GM13976 (cell line): Measurements from ENCODE around the gene CXCR4.

Experiments
- DNase-seq: peaks from one replicate; pipeline ENCODE4 v3.0.0; 2012; ENCODE audit warnings: low spot score
- CTCF ChIP-seq: IDR thresholded peaks from 2 replicates; pipeline ENCODE4 v1.5.1; 2012; ENCODE audit warnings: borderline replicate concordance, mild to moderate bottlenecking; ENCODE audit not compliant: insufficient read depth; ENCODE audit errors: extremely low read depth, missing control alignments, control extremely low read depth
- in situ Hi-C: fragments of 300-500 bp; cut with MboI; formaldehyde crosslinking; loops from one replicate; pipeline ENCODE4 v1.12.0; 2022; ENCODE audit warnings: low sequenced_read_pairs, mixed read lengths, inconsistent platforms; ENCODE audit not compliant: unreplicated experiment

Gene CXCR4

GRCh38 chr2:136128905-136129304, 11.0 kb upstream of the CXCR4 start:
- TF ChIP-seq CTCF: no peak
- DNase-seq: no peak
- in situ Hi-C loops: no loop called here

DNA sequence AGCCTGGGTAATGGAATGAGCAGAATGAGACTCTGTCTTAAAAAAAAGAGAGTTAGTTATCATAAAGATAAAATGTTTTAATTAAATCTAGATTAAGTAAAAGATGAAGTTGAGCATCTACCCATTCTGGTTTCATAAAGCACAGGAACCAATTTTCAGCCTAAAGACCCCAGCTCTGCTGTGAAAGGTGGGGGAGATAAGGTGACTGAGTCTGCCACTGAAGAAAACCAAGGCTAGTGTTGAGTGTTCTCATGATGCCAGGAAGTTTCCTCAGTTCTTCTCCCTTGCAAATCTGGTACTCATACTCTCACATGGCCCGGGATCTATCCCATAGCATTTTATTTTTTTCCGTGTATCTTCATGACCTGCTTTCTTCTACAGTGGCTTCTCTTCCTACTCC, 10.4 kb upstream of the CXCR4 start:
- no peak for DNase-seq
- in situ Hi-C loops: no loop called here
- no peak for TF ChIP-seq CTCF

DNA sequence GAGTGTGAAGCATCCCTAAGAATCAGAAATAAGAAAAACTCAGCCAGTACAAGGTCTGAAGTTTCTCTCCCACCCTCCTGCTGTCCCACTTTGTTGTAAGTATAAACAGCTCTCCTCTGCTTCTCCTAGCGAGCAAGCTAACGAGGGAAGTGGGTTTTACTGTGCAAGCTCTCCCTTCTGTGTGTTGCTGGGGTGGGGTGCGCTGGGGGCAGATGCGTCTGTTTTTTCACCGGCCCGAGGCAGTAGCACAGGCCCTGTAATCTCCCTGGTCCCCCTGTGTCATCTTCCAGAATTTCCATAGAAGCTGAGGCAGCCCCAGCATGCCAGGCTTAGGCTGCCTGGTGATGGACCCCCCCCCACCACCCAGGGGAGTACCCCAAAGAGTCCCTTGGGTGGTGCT, 9.4 kb upstream of the CXCR4 start:
- in situ Hi-C loops: no loop called here
- DNase-seq: no peak
- no peak for TF ChIP-seq CTCF

DNA sequence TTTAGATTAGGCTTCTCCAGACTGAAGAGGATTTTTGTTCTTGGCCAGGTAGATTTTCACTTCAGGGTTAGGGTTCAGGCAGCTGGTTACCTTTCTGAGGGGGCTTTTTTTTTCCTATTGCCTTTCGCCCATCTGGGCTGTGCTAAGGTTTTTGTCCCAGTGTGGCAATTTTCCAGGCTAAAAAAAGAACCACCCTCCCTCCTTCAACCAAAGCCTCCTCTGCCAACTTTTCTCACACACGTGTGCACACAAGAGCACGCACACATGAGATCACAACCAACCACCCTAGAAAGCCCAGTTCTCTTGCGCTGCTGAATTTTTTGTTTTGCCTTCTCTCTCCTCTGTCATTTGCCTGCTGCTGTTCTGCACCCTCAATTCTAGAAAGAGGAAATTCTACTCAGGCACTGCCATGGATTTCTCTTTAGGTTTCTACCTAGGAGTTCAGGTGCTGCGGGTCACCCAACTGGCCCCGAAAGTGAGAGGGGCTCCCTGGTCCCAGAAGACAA, 8.5 kb upstream of the CXCR4 start:
- in situ Hi-C loops: no loop called here
- no peak for DNase-seq
- TF ChIP-seq CTCF: no peak

DNA sequence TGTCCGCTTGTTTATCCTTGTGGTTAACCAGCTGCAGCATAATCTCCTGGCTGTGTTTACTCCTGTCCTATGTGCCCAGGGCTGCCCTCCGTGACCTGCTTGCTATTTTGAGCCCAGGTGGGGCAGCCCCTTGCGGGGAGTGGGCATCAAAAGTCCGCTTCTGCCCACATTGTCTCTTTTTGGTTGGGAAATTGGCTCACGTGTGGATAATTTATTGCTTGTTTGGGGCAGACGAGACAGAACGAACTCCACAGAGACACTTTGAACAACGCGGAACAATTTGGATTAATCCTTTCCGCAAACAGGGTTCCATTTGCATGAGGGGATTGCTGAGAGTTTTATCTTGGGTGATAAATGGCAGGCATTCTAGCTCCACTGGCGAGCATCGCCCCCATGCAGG, 8.1 kb upstream of the CXCR4 start:
- in situ Hi-C loops: no loop called here
- DNase-seq: no peak
- TF ChIP-seq CTCF: no peak

- in situ Hi-C loops: no loop called here
- no peak for TF ChIP-seq CTCF
- no peak for DNase-seq
Observed at GRCh38 chr2:136125236-136125635, 7.3 kb upstream of the CXCR4 start.

DNA sequence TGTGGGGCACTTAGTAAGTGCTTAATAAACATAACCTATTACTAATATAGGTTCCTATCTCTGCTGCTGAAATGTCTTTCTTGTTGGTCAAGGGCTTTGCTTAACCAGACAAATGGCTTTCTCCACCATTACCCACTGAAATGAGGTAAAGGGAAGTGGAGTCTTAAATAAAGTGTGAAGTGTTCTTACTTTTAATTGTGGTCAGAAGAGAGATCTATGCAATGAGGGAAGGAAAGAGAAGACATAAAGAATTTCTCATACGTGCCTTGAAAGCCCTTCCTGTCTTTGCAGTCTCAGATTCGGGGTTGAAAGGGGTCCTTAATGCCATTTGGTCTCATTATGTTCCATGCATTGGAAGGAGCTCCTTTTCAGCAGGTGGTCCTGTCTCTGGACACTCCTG, 6.9 kb upstream of the CXCR4 start:
- DNase-seq: no peak
- TF ChIP-seq CTCF: no peak
- in situ Hi-C loops: no loop called here
